ENCODE results near the gene CCL16.
"Not testable (repeated sequence)": the region's sequence is repeated elsewhere in the genome, so short reads cannot be mapped to it uniquely, and the experiment has no call there.

Gene CCL16

GRCh38 chr17:35998018-35998545 is 16.8 kb upstream of the CCL16 start:
- no peak overlapping the region for H3K27ac ChIP-seq
- no peak overlapping the region for H3K4me3 ChIP-seq (ENCODE audit: low read depth, low read length)
- no peaks in the 10 kb centered on the region for H3K36me3 ChIP-seq
- no peaks in the 10 kb centered on the region for H3K27me3 ChIP-seq (ENCODE audit: insufficient read depth, low read depth, severe bottlenecking)
- no peak for DNase-seq
- no peaks in the 10 kb centered on the region for H3K9me3 ChIP-seq (ENCODE audit: severe bottlenecking)
- TF ChIP-seq CTCF (IDR thresholded peaks at IDR 0.05; ENCODE audit: low read depth, low read length): no peak

GRCh38 chr17:35995346-35995745 is 14.0 kb upstream of the CCL16 start:
- H3K27ac ChIP-seq; H3K4me3 ChIP-seq (ENCODE audit: low read depth, low read length); DNase-seq; H3K36me3 ChIP-seq; H3K27me3 ChIP-seq (ENCODE audit: insufficient read depth, low read depth, severe bottlenecking); H3K9me3 ChIP-seq (ENCODE audit: severe bottlenecking): not testable (repeated sequence)

- no peaks in the 10 kb centered on the region for H3K27me3 ChIP-seq (ENCODE audit: insufficient read depth, low read depth, severe bottlenecking)
- H3K36me3 ChIP-seq: no peaks in the 10 kb centered on the region
- no peak for TF ChIP-seq CTCF (IDR thresholded peaks at IDR 0.05; ENCODE audit: low read depth, low read length)
- no peaks in the 10 kb centered on the region for H3K9me3 ChIP-seq (ENCODE audit: severe bottlenecking)
- H3K4me3 ChIP-seq (ENCODE audit: low read depth, low read length): no peak overlapping the region
- no peak overlapping the region for H3K27ac ChIP-seq
- DNase-seq: no peak
Observed at GRCh38 chr17:35991075-35991474, 9.8 kb upstream of the CCL16 start.

GRCh38 chr17:35988164-35988563 is 6.9 kb upstream of the CCL16 start:
- Histone ChIP-seq H3K27me3 (ENCODE audit: insufficient read depth, low read depth, severe bottlenecking) (no peaks in the 10 kb centered on the region), H3K9me3 (ENCODE audit: severe bottlenecking) (no peaks in the 10 kb centered on the region), H3K4me3 (ENCODE audit: low read depth, low read length) (no peak overlapping the region), H3K36me3 (no peaks in the 10 kb centered on the region), H3K27ac (no peak overlapping the region)
- no peak for DNase-seq
- no peak for TF ChIP-seq CTCF (IDR thresholded peaks at IDR 0.05; ENCODE audit: low read depth, low read length)

- Histone ChIP-seq H3K27me3 (ENCODE audit: insufficient read depth, low read depth, severe bottlenecking) (no peaks in the 10 kb centered on the region), H3K4me3 (ENCODE audit: low read depth, low read length) (no peak within 1 kb of the TSS), H3K27ac (no peak within 1 kb of the TSS), H3K9me3 (ENCODE audit: severe bottlenecking) (no peaks in the 10 kb centered on the region), H3K36me3 (no peaks in the 10 kb centered on the region)
- TF ChIP-seq CTCF (IDR thresholded peaks at IDR 0.05; ENCODE audit: low read depth, low read length): no peak
- no peak for DNase-seq
Observed at GRCh38 chr17:35986643-35987042, 5.3 kb upstream of the CCL16 start, which contains the start of gene CCL14. Gene CCL14, minus strand, starts transcription at chr17:35986729. Its CDS starts 80 bp downstream, at chr17:35986649.

- H3K27me3 ChIP-seq (ENCODE audit: insufficient read depth, low read depth, severe bottlenecking): no peaks in the 10 kb centered on the region
- H3K4me3 ChIP-seq (ENCODE audit: low read depth, low read length): no peak overlapping the region
- no peak for DNase-seq
Observed at GRCh38 chr17:35984140-35984539, 2.8 kb upstream of the CCL16 start.

More at GRCh38 chr17:35984140-35984539, 2.8 kb upstream of the CCL16 start:
- Histone ChIP-seq H3K36me3 (no peaks in the 10 kb centered on the region), H3K27ac (no peak overlapping the region), H3K9me3 (ENCODE audit: severe bottlenecking) (no peaks in the 10 kb centered on the region)
- no peak for TF ChIP-seq CTCF (IDR thresholded peaks at IDR 0.05; ENCODE audit: low read depth, low read length)
